HEK293 (cell line): Measurements from ENCODE around the gene DSCAM.

Source experiments
- CTCF ChIA-PET: fragments of 350-600 bp; formaldehyde crosslinking; extraction: SDS; loops from one replicate; lab custom pipeline; 2021; ENCODE audit warnings: antibody characterized with exemption; lab: Yijun Ruan, JAX
- POLR2A ChIA-PET: fragments of 300-600 bp; formaldehyde crosslinking; extraction: SDS; loops from one replicate; lab custom pipeline; 2020; ENCODE audit warnings: antibody characterized with exemption, inconsistent platforms; lab: Yijun Ruan, JAX
- H3K27ac ChIP-seq: fragments of 200-500 bp; sonication (Bioruptor generic); 2 replicates; pipeline ENCODE4 v1.5.1; 2014; ENCODE audit warnings: low read depth, low read length, control low read depth, inconsistent platforms; ENCODE audit errors: extremely low read depth
- H3K36me3 ChIP-seq, 2 experiments: fragments of 200-500 bp in 1 of 2; sonication (Bioruptor generic) in 1 of 2; 1 replicate in 1 of 2; 2 replicates in 1 of 2; pipeline ENCODE4 v1.5.1; 2014 to 2017; ENCODE audit warnings: inconsistent platforms in 2 of 2, low read length in 2 of 2; ENCODE audit not compliant: control insufficient read depth in 2 of 2, insufficient read depth in 1 of 2
- H3K4me1 ChIP-seq: fragments of 200-500 bp; sonication (Bioruptor generic); 2 replicates; pipeline ENCODE4 v1.5.1; 2014; ENCODE audit warnings: mild to moderate bottlenecking, low read length, inconsistent platforms; ENCODE audit not compliant: control insufficient read depth, insufficient read depth
- H3K4me3 ChIP-seq: 2 replicates; pipeline ENCODE4 v1.5.1; 2011; ENCODE audit warnings: low read depth, mild to moderate bottlenecking, control low read depth, low read length, moderate library complexity
- H3K9me3 ChIP-seq: fragments of 200-500 bp; sonication (Bioruptor generic); 2 replicates; pipeline ENCODE4 v1.5.1; 2014; ENCODE audit warnings: low read depth, low read length, inconsistent platforms; ENCODE audit not compliant: control insufficient read depth, insufficient read depth
- HOXC10 ChIP-seq: sonication (generic); formaldehyde crosslinking; IDR thresholded peaks from 2 replicates; pipeline ENCODE4 v1.8.1; 2023; ENCODE audit warnings: mild to moderate bottlenecking, missing genetic modification reagents
- HOXD13 ChIP-seq: sonication (generic); formaldehyde crosslinking; IDR thresholded peaks from 2 replicates; pipeline ENCODE4 v1.8.0; 2022; ENCODE audit warnings: missing genetic modification reagents, borderline replicate concordance
- KLF7 ChIP-seq: fragments of 450-650 bp; formaldehyde crosslinking; IDR thresholded peaks from 2 replicates; pipeline ENCODE4 v1.5.1; 2016; ENCODE audit warnings: missing biosample characterization, missing genetic modification characterization, borderline replicate concordance
- PRDM1 ChIP-seq: fragments of 450-650 bp; formaldehyde crosslinking; IDR thresholded peaks from 2 replicates; pipeline ENCODE4; 2016; ENCODE audit warnings: missing biosample characterization, missing genetic modification characterization
- PRDM4 ChIP-seq: fragments of 450-650 bp; formaldehyde crosslinking; IDR thresholded peaks from 2 replicates; pipeline ENCODE4 v1.5.1; 2017; ENCODE audit warnings: missing biosample characterization, missing genetic modification characterization
- SP2 ChIP-seq: fragments of 450-650 bp; formaldehyde crosslinking; IDR thresholded peaks from 2 replicates; pipeline ENCODE4 v1.5.1; 2016; ENCODE audit warnings: missing biosample characterization, missing genetic modification characterization
- SP7 ChIP-seq: fragments of 450-650 bp; formaldehyde crosslinking; IDR thresholded peaks from 2 replicates; pipeline ENCODE4 v1.5.1; 2016; ENCODE audit warnings: missing biosample characterization, missing genetic modification characterization
- YY1 ChIP-seq: fragments of 450-650 bp; formaldehyde crosslinking; IDR thresholded peaks from 2 replicates; pipeline ENCODE4 v1.5.1; 2018; ENCODE audit warnings: missing biosample characterization, missing genetic modification characterization
- ZFP37 ChIP-seq: fragments of 450-650 bp; formaldehyde crosslinking; IDR thresholded peaks from 2 replicates; pipeline ENCODE4 v1.5.1; 2016; ENCODE audit warnings: missing biosample characterization, missing genetic modification characterization
- ZNF10 ChIP-seq: fragments of 450-650 bp; formaldehyde crosslinking; IDR thresholded peaks from 2 replicates; pipeline ENCODE4 v1.5.1; 2017; ENCODE audit warnings: missing biosample characterization, missing genetic modification characterization
- ZNF121 ChIP-seq: fragments of 450-650 bp; formaldehyde crosslinking; IDR thresholded peaks from 2 replicates; pipeline ENCODE4 v1.5.1; 2016; ENCODE audit warnings: missing biosample characterization, missing genetic modification characterization
- ZNF140 ChIP-seq: fragments of 450-650 bp; formaldehyde crosslinking; IDR thresholded peaks from 2 replicates; pipeline ENCODE4 v1.5.1; 2016; ENCODE audit warnings: missing biosample characterization, missing genetic modification characterization
- ZNF350 ChIP-seq: fragments of 450-650 bp; formaldehyde crosslinking; IDR thresholded peaks from 2 replicates; pipeline ENCODE4 v1.5.0; 2017; ENCODE audit warnings: missing biosample characterization, mild to moderate bottlenecking, missing genetic modification characterization
- ZNF433 ChIP-seq: fragments of 450-650 bp; formaldehyde crosslinking; IDR thresholded peaks from 2 replicates; pipeline ENCODE4 v1.5.1; 2016; ENCODE audit warnings: missing biosample characterization, missing genetic modification characterization, low read depth
- ZNF473 ChIP-seq: fragments of 450-650 bp; formaldehyde crosslinking; IDR thresholded peaks from 2 replicates; pipeline ENCODE4 v1.5.1; 2017; ENCODE audit warnings: missing biosample characterization, missing genetic modification characterization
- ZNF514 ChIP-seq: fragments of 450-650 bp; formaldehyde crosslinking; IDR thresholded peaks from 2 replicates; pipeline ENCODE4 v1.5.1; 2016; ENCODE audit warnings: missing biosample characterization, missing genetic modification characterization
- ZNF549 ChIP-seq: fragments of 450-650 bp; IDR thresholded peaks from 2 replicates; pipeline ENCODE4 v1.5.1; 2018; ENCODE audit warnings: missing biosample characterization, missing genetic modification characterization, mild to moderate bottlenecking, inconsistent platforms, moderate library complexity
- ZNF580 ChIP-seq: fragments of 450-650 bp; formaldehyde crosslinking; IDR thresholded peaks from 2 replicates; pipeline ENCODE4 v1.5.1; 2016; ENCODE audit warnings: missing biosample characterization, missing genetic modification characterization
- ZNF670 ChIP-seq: fragments of 450-650 bp; formaldehyde crosslinking; IDR thresholded peaks from 2 replicates; pipeline ENCODE4 v1.5.1; 2016; ENCODE audit warnings: missing biosample characterization, missing genetic modification characterization, low read depth
- ZNF776 ChIP-seq: fragments of 450-650 bp; formaldehyde crosslinking; IDR thresholded peaks from 2 replicates; pipeline ENCODE4 v1.5.0; 2017; ENCODE audit warnings: missing biosample characterization, missing genetic modification characterization, borderline replicate concordance
- ZSCAN5A ChIP-seq: fragments of 450-650 bp; formaldehyde crosslinking; IDR thresholded peaks from 2 replicates; pipeline ENCODE4 v1.5.1; 2016; ENCODE audit warnings: missing biosample characterization, missing genetic modification characterization
- TF ChIP-seq, protein P1 (sequence below): fragments of 450-650 bp; formaldehyde crosslinking; conservative IDR thresholded peaks from 2 replicates; pipeline ENCODE4 v1.5.1; 2016; ENCODE audit warnings: low read depth, missing biosample characterization, missing genetic modification characterization
- TF ChIP-seq, protein P2 (sequence below): fragments of 450-650 bp; formaldehyde crosslinking; IDR thresholded peaks from 2 replicates; pipeline ENCODE4 v1.5.1; 2016; ENCODE audit warnings: missing biosample characterization, missing genetic modification characterization
- TF ChIP-seq, protein P3 (sequence below): fragments of 450-650 bp; formaldehyde crosslinking; IDR thresholded peaks from 2 replicates; pipeline ENCODE4 v1.5.1; 2016; ENCODE audit warnings: missing biosample characterization, missing genetic modification characterization

Gene DSCAM

DNA sequence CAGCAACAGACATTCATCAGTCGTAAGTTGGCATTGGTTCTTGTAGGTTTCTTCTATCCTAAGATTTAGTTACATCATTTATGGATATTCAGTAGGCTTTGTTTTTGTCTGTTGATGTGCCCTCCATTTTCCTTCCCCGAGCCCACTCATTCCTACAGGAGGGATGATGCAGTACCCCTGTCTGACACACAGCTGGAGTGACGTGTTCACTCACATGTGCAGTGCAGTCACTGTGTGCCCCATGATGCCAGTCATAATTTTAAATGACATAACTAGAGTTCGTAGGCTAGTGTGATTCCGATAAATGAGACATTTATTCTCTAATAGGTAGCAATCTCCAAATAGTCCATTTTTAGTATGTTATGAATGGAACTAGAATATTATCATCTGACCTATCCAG, 438.4 kb downstream of the DSCAM start:
- POLR2A ChIA-PET = no interaction called here
- TF ChIP-seq, protein P1, sequence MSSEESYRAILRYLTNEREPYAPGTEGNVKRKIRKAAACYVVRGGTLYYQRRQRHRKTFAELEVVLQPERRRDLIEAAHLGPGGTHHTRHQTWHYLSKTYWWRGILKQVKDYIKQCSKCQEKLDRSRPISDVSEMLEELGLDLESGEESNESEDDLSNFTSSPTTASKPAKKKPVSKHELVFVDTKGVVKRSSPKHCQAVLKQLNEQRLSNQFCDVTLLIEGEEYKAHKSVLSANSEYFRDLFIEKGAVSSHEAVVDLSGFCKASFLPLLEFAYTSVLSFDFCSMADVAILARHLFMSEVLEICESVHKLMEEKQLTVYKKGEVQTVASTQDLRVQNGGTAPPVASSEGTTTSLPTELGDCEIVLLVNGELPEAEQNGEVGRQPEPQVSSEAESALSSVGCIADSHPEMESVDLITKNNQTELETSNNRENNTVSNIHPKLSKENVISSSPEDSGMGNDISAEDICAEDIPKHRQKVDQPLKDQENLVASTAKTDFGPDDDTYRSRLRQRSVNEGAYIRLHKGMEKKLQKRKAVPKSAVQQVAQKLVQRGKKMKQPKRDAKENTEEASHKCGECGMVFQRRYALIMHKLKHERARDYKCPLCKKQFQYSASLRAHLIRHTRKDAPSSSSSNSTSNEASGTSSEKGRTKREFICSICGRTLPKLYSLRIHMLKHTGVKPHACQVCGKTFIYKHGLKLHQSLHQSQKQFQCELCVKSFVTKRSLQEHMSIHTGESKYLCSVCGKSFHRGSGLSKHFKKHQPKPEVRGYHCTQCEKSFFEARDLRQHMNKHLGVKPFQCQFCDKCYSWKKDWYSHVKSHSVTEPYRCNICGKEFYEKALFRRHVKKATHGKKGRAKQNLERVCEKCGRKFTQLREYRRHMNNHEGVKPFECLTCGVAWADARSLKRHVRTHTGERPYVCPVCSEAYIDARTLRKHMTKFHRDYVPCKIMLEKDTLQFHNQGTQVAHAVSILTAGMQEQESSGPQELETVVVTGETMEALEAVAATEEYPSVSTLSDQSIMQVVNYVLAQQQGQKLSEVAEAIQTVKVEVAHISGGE (tag by site-specific recombination) = no peak
- TF ChIP-seq SP7 (tag by site-specific recombination) (no peak), ZNF350 (tag by site-specific recombination) (no peak), ZNF776 (tag by site-specific recombination) (no peak), YY1 (no peak), ZNF514 (tag by site-specific recombination) (no peak), ZNF140 (tag by site-specific recombination) (no peak), HOXC10 (CRISPR knock-in tag) (no peak), ZFP37 (tag by site-specific recombination) (no peak), KLF7 (tag by site-specific recombination) (no peak), ZNF549 (tag by site-specific recombination) (no peak), ZSCAN5A (no peak), ZNF473 (tag by site-specific recombination) (no peak), ZNF670 (tag by site-specific recombination) (no peak)
- TF ChIP-seq, protein P2, sequence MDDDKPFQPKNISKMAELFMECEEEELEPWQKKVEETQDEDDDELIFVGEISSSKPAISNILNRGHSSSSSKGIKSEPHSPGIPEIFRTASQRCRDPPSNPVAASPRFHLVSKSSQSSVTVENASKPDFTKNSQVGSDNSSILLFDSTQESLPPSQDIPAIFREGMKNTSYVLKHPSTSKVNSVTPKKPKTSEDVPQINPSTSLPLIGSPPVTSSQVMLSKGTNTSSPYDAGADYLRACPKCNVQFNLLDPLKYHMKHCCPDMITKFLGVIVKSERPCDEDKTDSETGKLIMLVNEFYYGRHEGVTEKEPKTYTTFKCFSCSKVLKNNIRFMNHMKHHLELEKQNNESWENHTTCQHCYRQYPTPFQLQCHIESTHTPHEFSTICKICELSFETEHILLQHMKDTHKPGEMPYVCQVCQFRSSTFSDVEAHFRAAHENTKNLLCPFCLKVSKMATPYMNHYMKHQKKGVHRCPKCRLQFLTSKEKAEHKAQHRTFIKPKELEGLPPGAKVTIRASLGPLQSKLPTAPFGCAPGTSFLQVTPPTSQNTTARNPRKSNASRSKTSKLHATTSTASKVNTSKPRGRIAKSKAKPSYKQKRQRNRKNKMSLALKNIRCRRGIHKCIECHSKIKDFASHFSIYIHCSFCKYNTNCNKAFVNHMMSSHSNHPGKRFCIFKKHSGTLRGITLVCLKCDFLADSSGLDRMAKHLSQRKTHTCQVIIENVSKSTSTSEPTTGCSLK = no peak
- TF ChIP-seq, all 188 proteins: peak for 0
- no peaks in the 10 kb centered on the region for H3K9me3 ChIP-seq
- CTCF ChIA-PET = interaction anchor here (0.5 to 3.2 kb wide), 2 partner anchors 22 to 55 kb away, joined by 3 to 11 read pairs; no protein-coding TSS in a partner anchor
- peaks cover 3% of the 10 kb centered on the region; the same call in 1 of the 2 replicates for H3K4me1 ChIP-seq
- H3K36me3 ChIP-seq = no peaks in the 10 kb centered on the region
- H3K4me3 ChIP-seq = no peak overlapping the region
- no peak overlapping the region for H3K27ac ChIP-seq

DNA sequence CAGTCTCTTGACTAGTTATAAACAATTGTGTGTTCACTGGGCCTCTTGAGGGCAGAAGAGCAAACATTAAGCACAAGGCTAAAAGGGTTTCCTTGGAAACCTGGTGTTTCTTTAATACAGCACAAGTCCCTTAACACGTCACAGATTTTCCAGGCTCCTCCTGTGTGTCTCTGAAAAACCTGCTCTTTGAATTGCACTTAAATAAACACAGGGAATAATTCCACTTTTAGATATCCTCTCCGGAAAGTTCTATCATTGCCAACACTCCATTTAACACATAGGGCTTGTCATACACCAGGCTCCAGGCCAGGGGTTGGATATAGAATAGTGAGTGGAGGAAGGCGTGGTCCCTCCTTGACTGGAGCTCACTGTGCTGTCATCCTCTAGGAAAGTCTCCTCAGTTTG, 442.6 kb downstream of the DSCAM start:
- H3K27ac ChIP-seq = no peak overlapping the region
- CTCF ChIA-PET = no interaction called here
- H3K9me3 ChIP-seq = no peaks in the 10 kb centered on the region
- no peaks in the 10 kb centered on the region for H3K36me3 ChIP-seq
- POLR2A ChIA-PET = no interaction called here
- no peak overlapping the region for H3K4me3 ChIP-seq
- peaks cover 3% of the 10 kb centered on the region; the same call in 1 of the 2 replicates for H3K4me1 ChIP-seq
- no peak for TF ChIP-seq ZNF10 (tag by site-specific recombination)
- TF ChIP-seq HOXD13 (CRISPR knock-in tag) = no peak
- no peak for TF ChIP-seq SP2
- TF ChIP-seq ZNF580 (tag by site-specific recombination) = no peak
- no peak for TF ChIP-seq ZNF121
- no peak for TF ChIP-seq PRDM1
- TF ChIP-seq ZNF433 (tag by site-specific recombination) = no peak
- TF ChIP-seq, protein P3, sequence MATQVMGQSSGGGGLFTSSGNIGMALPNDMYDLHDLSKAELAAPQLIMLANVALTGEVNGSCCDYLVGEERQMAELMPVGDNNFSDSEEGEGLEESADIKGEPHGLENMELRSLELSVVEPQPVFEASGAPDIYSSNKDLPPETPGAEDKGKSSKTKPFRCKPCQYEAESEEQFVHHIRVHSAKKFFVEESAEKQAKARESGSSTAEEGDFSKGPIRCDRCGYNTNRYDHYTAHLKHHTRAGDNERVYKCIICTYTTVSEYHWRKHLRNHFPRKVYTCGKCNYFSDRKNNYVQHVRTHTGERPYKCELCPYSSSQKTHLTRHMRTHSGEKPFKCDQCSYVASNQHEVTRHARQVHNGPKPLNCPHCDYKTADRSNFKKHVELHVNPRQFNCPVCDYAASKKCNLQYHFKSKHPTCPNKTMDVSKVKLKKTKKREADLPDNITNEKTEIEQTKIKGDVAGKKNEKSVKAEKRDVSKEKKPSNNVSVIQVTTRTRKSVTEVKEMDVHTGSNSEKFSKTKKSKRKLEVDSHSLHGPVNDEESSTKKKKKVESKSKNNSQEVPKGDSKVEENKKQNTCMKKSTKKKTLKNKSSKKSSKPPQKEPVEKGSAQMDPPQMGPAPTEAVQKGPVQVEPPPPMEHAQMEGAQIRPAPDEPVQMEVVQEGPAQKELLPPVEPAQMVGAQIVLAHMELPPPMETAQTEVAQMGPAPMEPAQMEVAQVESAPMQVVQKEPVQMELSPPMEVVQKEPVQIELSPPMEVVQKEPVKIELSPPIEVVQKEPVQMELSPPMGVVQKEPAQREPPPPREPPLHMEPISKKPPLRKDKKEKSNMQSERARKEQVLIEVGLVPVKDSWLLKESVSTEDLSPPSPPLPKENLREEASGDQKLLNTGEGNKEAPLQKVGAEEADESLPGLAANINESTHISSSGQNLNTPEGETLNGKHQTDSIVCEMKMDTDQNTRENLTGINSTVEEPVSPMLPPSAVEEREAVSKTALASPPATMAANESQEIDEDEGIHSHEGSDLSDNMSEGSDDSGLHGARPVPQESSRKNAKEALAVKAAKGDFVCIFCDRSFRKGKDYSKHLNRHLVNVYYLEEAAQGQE (tag by site-specific recombination) = no peak
- no peak for TF ChIP-seq PRDM4
